Measurements from ENCODE around the gene SH2D2A. TPM values are rescaled to one million over a fixed set of nuclear protein-coding genes. Genes with fewer than 3 reads are reported as not detected.

The SH2D2A gene
- total and polyA plus RNA-seq, 9 donors, result 0.19 to 2.8 (median 0.77) TPM

DNA sequence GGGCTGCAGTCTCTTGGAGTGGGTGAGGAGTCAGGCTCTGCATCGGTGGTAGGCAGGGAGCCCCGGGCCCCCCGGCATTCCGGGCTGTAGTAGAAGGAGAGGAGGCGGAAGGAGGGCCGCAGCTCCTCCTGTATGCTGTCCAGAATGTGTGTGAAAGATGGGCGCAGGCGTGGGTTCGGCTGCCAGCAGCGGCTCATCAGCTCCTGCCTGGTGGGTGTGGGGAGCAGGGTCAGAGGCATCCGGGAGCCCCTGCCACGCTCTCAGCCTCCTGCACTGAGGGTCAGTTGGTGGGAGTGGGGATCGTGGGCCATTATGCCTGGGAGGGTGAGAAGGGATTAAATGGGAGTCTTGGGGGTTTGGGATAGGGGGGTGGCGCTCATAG lies 24.2 kb upstream of the SH2D2A start:
- no peak overlapping the region for H3K27ac ChIP-seq
- H3K4me1 ChIP-seq (ENCODE audit: insufficient read depth), result peaks cover 2% of the 10 kb centered on the region
- no peak for DNase-seq
- no peaks in the 10 kb centered on the region for H3K9me3 ChIP-seq
- no peaks in the 10 kb centered on the region for H3K36me3 ChIP-seq
- intact Hi-C loops (cut with DNase I), result no loop called here
- 55 to 65% (median 61%) methylated on average over 14 of the region's 14 CpGs for WGBS, 3 donors
- TF ChIP-seq POLR2A (IDR thresholded peaks at IDR 0.05) (no peak), EP300 (IDR thresholded peaks at IDR 0.05) (no peak)
- TF ChIP-seq, protein P1, sequence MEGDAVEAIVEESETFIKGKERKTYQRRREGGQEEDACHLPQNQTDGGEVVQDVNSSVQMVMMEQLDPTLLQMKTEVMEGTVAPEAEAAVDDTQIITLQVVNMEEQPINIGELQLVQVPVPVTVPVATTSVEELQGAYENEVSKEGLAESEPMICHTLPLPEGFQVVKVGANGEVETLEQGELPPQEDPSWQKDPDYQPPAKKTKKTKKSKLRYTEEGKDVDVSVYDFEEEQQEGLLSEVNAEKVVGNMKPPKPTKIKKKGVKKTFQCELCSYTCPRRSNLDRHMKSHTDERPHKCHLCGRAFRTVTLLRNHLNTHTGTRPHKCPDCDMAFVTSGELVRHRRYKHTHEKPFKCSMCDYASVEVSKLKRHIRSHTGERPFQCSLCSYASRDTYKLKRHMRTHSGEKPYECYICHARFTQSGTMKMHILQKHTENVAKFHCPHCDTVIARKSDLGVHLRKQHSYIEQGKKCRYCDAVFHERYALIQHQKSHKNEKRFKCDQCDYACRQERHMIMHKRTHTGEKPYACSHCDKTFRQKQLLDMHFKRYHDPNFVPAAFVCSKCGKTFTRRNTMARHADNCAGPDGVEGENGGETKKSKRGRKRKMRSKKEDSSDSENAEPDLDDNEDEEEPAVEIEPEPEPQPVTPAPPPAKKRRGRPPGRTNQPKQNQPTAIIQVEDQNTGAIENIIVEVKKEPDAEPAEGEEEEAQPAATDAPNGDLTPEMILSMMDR (IDR thresholded peaks at IDR 0.05), result no peak
- no peaks in the 10 kb centered on the region for H3K27me3 ChIP-seq
- H3K4me3 ChIP-seq, result no peak overlapping the region

DNA sequence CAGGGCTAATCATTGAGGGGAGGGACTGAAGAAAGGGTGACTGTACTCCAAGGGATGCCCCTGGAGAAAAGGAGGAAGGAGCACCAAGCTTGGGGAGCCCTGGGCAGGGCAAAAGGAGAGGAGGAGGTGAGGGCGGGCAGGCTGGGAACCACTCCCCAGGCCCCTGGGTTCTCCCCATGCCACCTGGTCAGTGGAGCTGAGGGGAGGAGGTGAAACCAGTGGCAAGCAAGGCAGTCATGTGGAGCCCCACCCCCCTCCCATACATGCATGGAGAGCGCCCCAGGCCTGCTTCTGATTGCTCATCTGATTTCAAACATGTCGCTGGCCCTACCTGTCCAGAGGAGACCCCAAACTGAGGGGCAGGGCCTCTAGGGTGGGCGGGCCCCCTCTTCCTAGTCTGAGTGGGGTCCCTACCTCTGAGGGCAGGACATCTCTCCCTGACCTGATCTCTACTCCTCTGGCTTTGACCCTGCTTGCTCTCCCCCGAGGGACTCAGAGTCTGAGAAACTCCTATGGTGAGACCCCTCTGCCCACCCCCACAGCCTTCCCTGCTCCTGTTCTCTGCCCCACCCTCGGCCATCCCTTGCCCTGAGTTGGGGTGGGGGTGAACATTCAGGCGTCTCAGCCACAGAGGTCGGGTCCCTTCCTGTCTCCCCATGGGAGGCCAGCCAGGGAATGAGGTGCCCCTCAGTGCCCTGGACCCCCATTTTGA lies 23.7 kb upstream of the SH2D2A start:
- Histone ChIP-seq H3K27ac (no peak overlapping the region), H3K4me1 (ENCODE audit: insufficient read depth) (peaks cover 2% of the 10 kb centered on the region), H3K36me3 (no peaks in the 10 kb centered on the region), H3K4me3 (no peak overlapping the region), H3K27me3 (no peaks in the 10 kb centered on the region), H3K9me3 (no peaks in the 10 kb centered on the region)
- TF ChIP-seq EP300 (IDR thresholded peaks at IDR 0.05) (no peak), POLR2A (IDR thresholded peaks at IDR 0.05) (no peak)
- TF ChIP-seq, protein P1 (IDR thresholded peaks at IDR 0.05), result no peak
- intact Hi-C loops (cut with DNase I), result no loop called here
- 66 to 74% (median 69%) methylated on average over 8 of the region's 8 CpGs for WGBS, 3 donors
- no peak for DNase-seq

DNA sequence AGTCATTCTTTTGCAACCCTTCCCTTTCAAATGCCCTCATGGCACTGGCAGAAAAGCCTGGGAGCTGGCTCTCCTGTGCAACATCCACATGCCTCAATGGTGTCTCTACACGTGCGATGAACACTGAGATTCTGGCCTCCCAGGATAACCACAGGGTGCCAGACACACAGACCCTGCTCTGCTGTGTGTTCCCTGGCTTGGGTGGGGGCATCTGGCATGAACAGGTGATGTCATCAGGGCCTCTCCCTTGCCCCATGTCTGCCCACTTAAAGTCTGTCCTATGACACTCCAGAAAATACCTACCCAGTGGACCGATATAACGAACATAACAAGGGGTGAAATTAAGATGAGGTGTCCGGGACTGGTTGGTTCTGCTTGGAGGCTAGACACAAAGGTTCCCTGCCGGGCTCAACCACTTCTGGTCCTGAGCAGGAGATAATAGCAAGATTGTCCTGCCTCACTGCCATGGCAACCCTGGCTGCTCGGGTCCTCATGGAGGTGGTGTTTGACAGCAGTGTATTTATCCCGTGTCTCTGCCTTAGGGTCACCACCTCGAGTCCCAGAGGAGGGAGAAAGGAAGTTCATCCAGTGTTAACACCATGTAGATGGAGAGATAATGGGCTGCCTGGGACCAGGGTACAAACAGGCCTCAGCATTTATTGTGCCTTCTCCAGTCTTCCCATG lies 22.9 kb upstream of the SH2D2A start:
- intact Hi-C loops (cut with DNase I), result no loop called here
- DNase-seq, result no peak
- Histone ChIP-seq H3K36me3 (no peaks in the 10 kb centered on the region), H3K27me3 (no peaks in the 10 kb centered on the region), H3K4me1 (ENCODE audit: insufficient read depth) (peaks cover 2% of the 10 kb centered on the region), H3K9me3 (no peaks in the 10 kb centered on the region), H3K4me3 (no peak overlapping the region), H3K27ac (no peak overlapping the region)
- WGBS, 3 donors, result 42 to 53% (median 50%) methylated on average over 9 of the region's 9 CpGs
- TF ChIP-seq EP300 (IDR thresholded peaks at IDR 0.05) (no peak), POLR2A (IDR thresholded peaks at IDR 0.05) (no peak)
- TF ChIP-seq, protein P1 (IDR thresholded peaks at IDR 0.05), result no peak

DNA sequence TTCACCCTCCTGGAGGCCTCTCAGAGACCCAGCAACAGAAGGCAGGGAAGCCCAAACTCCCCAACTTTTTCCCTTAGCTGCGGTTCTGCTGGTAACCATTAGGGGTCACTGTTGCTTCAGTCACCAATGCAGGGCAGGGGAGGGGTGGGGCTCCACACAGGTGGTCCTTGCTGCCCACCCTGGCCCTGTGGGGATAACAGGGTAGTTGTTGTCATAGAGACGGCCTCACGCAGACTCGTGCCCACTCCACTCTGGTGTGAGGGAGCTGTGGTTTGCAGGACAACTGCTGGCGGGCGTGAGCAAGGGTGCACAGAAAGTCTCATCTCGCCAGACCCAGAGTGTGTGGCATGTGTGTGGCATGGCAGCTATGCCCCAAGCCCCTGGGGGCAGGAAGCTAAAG lies 22.3 kb upstream of the SH2D2A start:
- Histone ChIP-seq H3K9me3 (no peaks in the 10 kb centered on the region), H3K36me3 (no peaks in the 10 kb centered on the region), H3K4me1 (ENCODE audit: insufficient read depth) (peaks cover 2% of the 10 kb centered on the region), H3K27me3 (no peaks in the 10 kb centered on the region), H3K27ac (no peak overlapping the region), H3K4me3 (no peak overlapping the region)
- 23 to 35% (median 26%) methylated on average over 7 of the region's 7 CpGs for WGBS, 3 donors
- intact Hi-C loops (cut with DNase I), result no loop called here
- no peak for DNase-seq
- TF ChIP-seq, protein P1 (IDR thresholded peaks at IDR 0.05), result peak; percentile 10 to 40 (median 30)
- no peak for TF ChIP-seq EP300 (IDR thresholded peaks at IDR 0.05)
